Posterior vena cava (tissue), 2 donors: ENCODE measurements around the gene BACH2. TPM values are rescaled to one million over a fixed set of nuclear protein-coding genes. Genes with fewer than 3 reads are reported as not detected.
"Not testable (repeated sequence)": the region's sequence is repeated elsewhere in the genome, so short reads cannot be mapped to it uniquely, and the experiment has no call there.

Experiments
- DNase-seq: peaks from one replicate; pipeline ENCODE4 v3.0.0-alpha.2; 2020; ENCODE audit warnings: low spot score
- intact Hi-C, 2 donors: fragments of 100-400 bp; cut with DNase I; formaldehyde crosslinking; loops; one replicate each; pipeline versions ENCODE4 v1.14.1 to v1.14.2; 2022 to 2023
- total RNA-seq, 2 donors: library from RNA; stranded (reverse); fragmentation: NEBNext Ultra II Directional; extraction: Animal tissue kit (Norgen Biotek cat#: 25700); gene quantifications; one replicate each; pipeline ENCODE4 v1.2.1, GENCODE V29; 2021
- donor health status: DM: yes; HTN: yes; CAD: no.
- donor health status: DM: yes; HTN: yes; CAD: no.

BACH2 gene
- total RNA-seq, 2 donors from 2014 or later: 3.9 to 4.5 TPM

GRCh38 chr6:90038961-90039653, 257.5 kb downstream of the BACH2 start:
- DNase-seq: no peak
- intact Hi-C loops: no loop called here

- intact Hi-C loops: no loop called here
- DNase-seq: no peak
Measured at GRCh38 chr6:90036963-90037362, 259.7 kb downstream of the BACH2 start.

GRCh38 chr6:90035047-90035723, 261.5 kb downstream of the BACH2 start:
- DNase-seq: no peak
- intact Hi-C loops: no loop called here

- intact Hi-C loops: no loop called here
- no peak for DNase-seq
Measured at GRCh38 chr6:90033746-90034271, 262.8 kb downstream of the BACH2 start.

- intact Hi-C loops, DNase-seq: not testable (repeated sequence)
Measured at GRCh38 chr6:90032489-90033212, 264.0 kb downstream of the BACH2 start.

- intact Hi-C loops: no loop called here
- no peak for DNase-seq
Measured at GRCh38 chr6:90028995-90029635, 267.5 kb downstream of the BACH2 start.

- intact Hi-C loops: no loop called here
Measured at GRCh38 chr6:90028066-90028778, 268.4 kb downstream of the BACH2 start.

GRCh38 chr6:90026216-90026615, 270.4 kb downstream of the BACH2 start:
- intact Hi-C loops: no loop called here
- DNase-seq: no peak

More at GRCh38 chr6:90028066-90028778, 268.4 kb downstream of the BACH2 start:
- no peak for DNase-seq

- intact Hi-C loops: no loop called here
- no peak for DNase-seq
Measured at GRCh38 chr6:90025523-90026061, 271.1 kb downstream of the BACH2 start.

- intact Hi-C loops: no loop called here
- no peak for DNase-seq
Measured at GRCh38 chr6:90024633-90025032, 272.0 kb downstream of the BACH2 start.

GRCh38 chr6:90021711-90022110, 274.9 kb downstream of the BACH2 start:
- intact Hi-C loops: no loop called here
- DNase-seq: no peak

GRCh38 chr6:90020746-90021145, 275.9 kb downstream of the BACH2 start:
- DNase-seq: no peak
- intact Hi-C loops: no loop called here

GRCh38 chr6:90019216-90019615, 277.4 kb downstream of the BACH2 start:
- intact Hi-C loops: no loop called here
- no peak for DNase-seq

- DNase-seq: no peak
- intact Hi-C loops: no loop called here
Measured at GRCh38 chr6:90015883-90016282, 280.8 kb downstream of the BACH2 start.

GRCh38 chr6:90008908-90009501, 287.6 kb downstream of the BACH2 start:
- intact Hi-C loops: no loop called here
- DNase-seq: no peak

GRCh38 chr6:90008189-90008907, 288.3 kb downstream of the BACH2 start:
- intact Hi-C loops: no loop called here

GRCh38 chr6:90005048-90005827, 291.4 kb downstream of the BACH2 start:
- DNase-seq: peak; percentile 90
- intact Hi-C loops: no loop called here

More at GRCh38 chr6:90008189-90008907, 288.3 kb downstream of the BACH2 start:
- no peak for DNase-seq
